Activated CD8-positive, alpha-beta memory T cell treated with anti-CD3 and anti-CD28 coated beads for 4 hours (primary cell): ENCODE data around the gene TRRAP.
"Not testable (repeated sequence)": the region's sequence is repeated elsewhere in the genome, so short reads cannot be mapped to it uniquely, and the experiment has no call there.

Source experiments
- DNase-seq, 2 donors: peaks; one replicate each; pipeline ENCODE4 v3.0.0-alpha.2; 2020; ENCODE audit warnings: low read depth in 2 of 2

TRRAP gene

GRCh38 chr7:98866351-98866750 lies 12.0 kb upstream of the TRRAP start:
- DNase-seq = no peak

GRCh38 chr7:98866765-98867164 lies 11.6 kb upstream of the TRRAP start:
- no peak for DNase-seq

- DNase-seq = no peak
These were observed 9.9 kb upstream of the TRRAP start for GRCh38 chr7:98868450-98868849.

GRCh38 chr7:98869027-98869596 lies 9.2 kb upstream of the TRRAP start:
- DNase-seq = no peak

- DNase-seq = no peak
These were observed 8.7 kb upstream of the TRRAP start, which contains the start of gene TMEM130 for GRCh38 chr7:98869597-98870120. Gene TMEM130, minus strand, starts transcription at chr7:98870014. Its CDS starts 153 bp downstream, at chr7:98869861.

GRCh38 chr7:98870121-98870651 lies 8.1 kb upstream of the TRRAP start:
- peak; percentile 46 to 60 for DNase-seq

GRCh38 chr7:98870807-98871491 lies 7.4 kb upstream of the TRRAP start:
- DNase-seq = no peak

- no peak for DNase-seq
These were observed 5.9 kb upstream of the TRRAP start for GRCh38 chr7:98872328-98872924.

GRCh38 chr7:98873610-98874009 lies 4.7 kb upstream of the TRRAP start:
- DNase-seq = not testable (repeated sequence)

- no peak for DNase-seq
These were observed 3.4 kb upstream of the TRRAP start for GRCh38 chr7:98874942-98875341.

GRCh38 chr7:98875501-98875900 lies 2.8 kb upstream of the TRRAP start:
- no peak for DNase-seq

- no peak for DNase-seq
These were observed 1.2 kb upstream of the TRRAP start for GRCh38 chr7:98877146-98877545.

- no peak for DNase-seq
These were observed 504 bp upstream of the TRRAP start for GRCh38 chr7:98877692-98878364.

- peak; percentile 23 to 31 for DNase-seq
These were observed 1.1 kb downstream of the TRRAP start for GRCh38 chr7:98879198-98879978.

GRCh38 chr7:98879979-98880315 lies 1.6 kb downstream of the TRRAP start:
- DNase-seq = no peak

GRCh38 chr7:98880485-98880884 lies 2.2 kb downstream of the TRRAP start:
- no peak for DNase-seq

- no peak for DNase-seq
These were observed 3.4 kb downstream of the TRRAP start for GRCh38 chr7:98881561-98882315.

GRCh38 chr7:98884416-98884815 lies 6.1 kb downstream of the TRRAP start:
- no peak for DNase-seq

- DNase-seq = no peak
These were observed 8.7 kb downstream of the TRRAP start for GRCh38 chr7:98887038-98887437.

- DNase-seq = no peak
These were observed 14.3 kb downstream of the TRRAP start for GRCh38 chr7:98892609-98893008.

GRCh38 chr7:98899816-98900215 lies 21.5 kb downstream of the TRRAP start:
- no peak for DNase-seq
